Measurements from ENCODE around the gene SMAD3. TPM values are rescaled to one million over a fixed set of nuclear protein-coding genes. Genes with fewer than 3 reads are reported as not detected.
A peak's percentile ranks its signal among the peaks of the same experiment; 100 is the strongest.

SMAD3 gene
- 18.8 TPM for total RNA-seq
- long read RNA-seq, full-length matches to known transcripts = 5 of 15 reads
- long read RNA-seq, partial matches to known transcripts = 8 of 15 reads
- long read RNA-seq, other reads (novel, unspliced or antisense) = 2 of 15 reads

- Histone ChIP-seq H3K4me1 (peaks cover 60% of the 10 kb centered on the region), H3K27ac (replicated peaks) (peak within 1 kb of the TSS; percentile 96), H3K9me3 (replicated peaks) (no peaks in the 10 kb centered on the region), H3K27me3 (ENCODE audit: low read depth) (no peaks in the 10 kb centered on the region), H3K4me3 (peak within 1 kb of the TSS; percentile 91), H3K36me3 (no peaks in the 10 kb centered on the region)
- DNase-seq = peak; percentile 93
- intact Hi-C loops (cut with micrococcal nuclease) = no loop called here
- TF ChIP-seq CTCF (IDR thresholded peaks at IDR 0.05; ENCODE audit: borderline replicate concordance) = peak; percentile 27
Measured at GRCh38 chr15:67065531-67066005, at the start of gene SMAD3. TSS of gene SMAD3 (plus strand) at chr15:67065602. CDS start at chr15:67066155, 553 bp downstream.

- Histone ChIP-seq H3K9me3 (replicated peaks) (no peaks in the 10 kb centered on the region), H3K27ac (replicated peaks) (no peak overlapping the region), H3K4me3 (no peak overlapping the region), H3K36me3 (no peaks in the 10 kb centered on the region), H3K27me3 (ENCODE audit: low read depth) (no peaks in the 10 kb centered on the region), H3K4me1 (peaks cover 19% of the 10 kb centered on the region)
- no peak for TF ChIP-seq CTCF (IDR thresholded peaks at IDR 0.05; ENCODE audit: borderline replicate concordance)
- no peak for DNase-seq
- intact Hi-C loops (cut with micrococcal nuclease) = no loop called here
Measured at GRCh38 chr15:67017311-67017710, 48.1 kb upstream of the SMAD3 start.

- no peak for DNase-seq
- H3K27me3 ChIP-seq (ENCODE audit: low read depth) = no peaks in the 10 kb centered on the region
- peaks cover 16% of the 10 kb centered on the region for H3K4me1 ChIP-seq
- no peak overlapping the region for H3K4me3 ChIP-seq
- H3K9me3 ChIP-seq (replicated peaks) = no peaks in the 10 kb centered on the region
- no peaks in the 10 kb centered on the region for H3K36me3 ChIP-seq
- TF ChIP-seq CTCF (IDR thresholded peaks at IDR 0.05; ENCODE audit: borderline replicate concordance) = no peak
- H3K27ac ChIP-seq (replicated peaks) = no peak overlapping the region
- intact Hi-C loops (cut with micrococcal nuclease) = no loop called here
Measured at GRCh38 chr15:67018026-67018425, 47.4 kb upstream of the SMAD3 start.

DNA sequence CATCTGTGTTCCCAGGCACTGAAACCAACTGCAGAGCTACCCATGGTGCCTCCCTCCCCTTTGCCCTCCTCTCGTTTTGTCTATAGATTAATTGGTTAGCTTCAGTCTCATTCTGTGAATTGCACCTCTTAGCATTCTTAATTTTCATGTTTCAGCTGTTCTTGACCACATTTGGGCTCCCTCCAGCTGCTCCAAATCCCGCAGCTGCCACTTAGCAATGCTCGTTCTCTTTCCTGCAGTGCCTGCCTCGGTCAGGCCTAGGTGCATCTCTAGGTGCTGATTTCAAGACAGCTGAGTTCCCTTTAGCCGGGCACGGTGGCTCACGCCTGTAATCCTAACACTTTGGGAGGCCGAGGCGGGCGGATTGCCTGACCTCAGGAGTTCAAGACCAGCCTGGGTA, 47.0 kb upstream of the SMAD3 start:
- no peaks in the 10 kb centered on the region for H3K36me3 ChIP-seq
- peaks cover 12% of the 10 kb centered on the region for H3K4me1 ChIP-seq
- intact Hi-C loops (cut with micrococcal nuclease) = no loop called here
- no peak overlapping the region for H3K27ac ChIP-seq (replicated peaks)
- no peaks in the 10 kb centered on the region for H3K9me3 ChIP-seq (replicated peaks)
- DNase-seq = no peak
- H3K4me3 ChIP-seq = no peak overlapping the region
- no peaks in the 10 kb centered on the region for H3K27me3 ChIP-seq (ENCODE audit: low read depth)
- no peak for TF ChIP-seq CTCF (IDR thresholded peaks at IDR 0.05; ENCODE audit: borderline replicate concordance)

- Histone ChIP-seq H3K36me3 (no peaks in the 10 kb centered on the region), H3K27ac (replicated peaks) (no peak overlapping the region), H3K27me3 (ENCODE audit: low read depth) (no peaks in the 10 kb centered on the region), H3K9me3 (replicated peaks) (no peaks in the 10 kb centered on the region), H3K4me3 (no peak overlapping the region), H3K4me1 (peaks cover 13% of the 10 kb centered on the region)
- intact Hi-C loops (cut with micrococcal nuclease) = no loop called here
- no peak for DNase-seq
- TF ChIP-seq CTCF (IDR thresholded peaks at IDR 0.05; ENCODE audit: borderline replicate concordance) = no peak
Measured at GRCh38 chr15:67019069-67019468, 46.3 kb upstream of the SMAD3 start.

All from left ventricle myocardium inferior (tissue), 1 donor.